ENCODE data around the gene TMEM45B. TPM values are rescaled to one million over a fixed set of nuclear protein-coding genes. Genes with fewer than 3 reads are reported as not detected.
"Not testable (repeated sequence)": the region's sequence is repeated elsewhere in the genome, so short reads cannot be mapped to it uniquely, and the experiment has no call there.

Gene TMEM45B
- total RNA-seq, 1 donor from 2014 or later, result 0.53 TPM

DNA sequence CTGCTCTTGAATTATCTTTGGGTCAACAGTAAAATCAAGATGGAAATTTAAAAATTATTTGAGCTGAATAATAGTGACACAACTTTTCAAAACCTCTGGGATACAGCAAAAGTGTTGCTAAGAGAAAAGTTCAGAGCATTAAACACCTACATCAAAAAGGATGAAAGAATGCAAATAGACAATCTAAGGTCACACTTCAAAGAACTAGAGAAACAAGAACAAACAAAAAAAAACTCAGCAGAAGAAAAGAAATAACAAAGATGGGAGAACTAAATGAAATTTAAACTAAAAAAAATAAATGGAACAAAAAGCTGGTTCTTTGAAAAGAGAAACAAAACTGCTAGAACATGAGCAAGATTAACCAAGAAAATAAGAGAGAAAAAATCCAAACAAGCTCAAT, 15.0 kb upstream of the TMEM45B start:
- ATAC-seq (no peak), DNase-seq (ENCODE audit: low spot score) (no peak)
- intact Hi-C loops (cut with DNase I), result no loop called here

DNA sequence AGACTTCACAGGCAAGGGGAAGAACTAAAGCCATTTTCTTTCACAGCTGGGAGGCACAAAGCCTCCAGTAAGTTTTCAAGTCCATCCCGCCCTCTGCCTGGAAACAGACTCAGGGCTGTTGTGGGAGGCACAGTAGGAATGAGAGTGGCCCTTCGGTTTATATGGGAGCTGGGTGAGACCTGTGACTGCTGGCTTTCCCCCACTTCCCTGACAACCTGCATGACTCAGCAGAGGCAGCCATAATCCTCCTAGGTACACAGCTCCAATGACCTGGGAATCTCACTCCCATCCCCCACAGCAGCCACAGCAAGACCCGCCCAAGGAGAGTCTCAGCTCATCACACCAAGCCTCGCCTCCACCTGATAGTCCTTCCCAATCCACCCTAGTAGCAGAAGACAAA, 12.1 kb upstream of the TMEM45B start:
- intact Hi-C loops (cut with DNase I), result no loop called here
- ATAC-seq (no peak), DNase-seq (ENCODE audit: low spot score) (no peak)

DNA sequence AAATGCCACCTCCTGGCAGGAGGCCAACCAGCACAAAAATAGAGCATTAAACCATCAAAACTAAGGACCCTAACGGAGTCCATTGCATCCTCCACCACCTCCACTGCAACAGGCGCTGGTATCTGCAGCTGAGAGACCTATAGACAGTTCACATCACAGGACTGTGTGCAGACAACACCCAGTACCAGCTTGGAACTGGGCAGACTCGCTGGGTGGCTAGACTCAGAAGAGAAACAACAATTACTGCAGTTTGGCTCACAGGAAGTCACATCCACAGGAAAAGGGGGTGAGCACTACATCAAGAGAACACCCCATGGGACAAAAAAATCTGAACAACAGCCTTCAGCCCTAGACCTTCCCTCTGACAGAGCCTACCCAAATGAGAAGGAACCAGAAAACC, 11.6 kb upstream of the TMEM45B start:
- DNase-seq (ENCODE audit: low spot score) (no peak), ATAC-seq (no peak)
- intact Hi-C loops (cut with DNase I), result no loop called here

- intact Hi-C loops (cut with DNase I); ATAC-seq; DNase-seq (ENCODE audit: low spot score): not testable (repeated sequence)
Observed at GRCh38 chr11:129808241-129808640, 7.4 kb upstream of the TMEM45B start.

- intact Hi-C loops (cut with DNase I), result no loop called here
- ATAC-seq (no peak), DNase-seq (ENCODE audit: low spot score) (no peak)
Observed at GRCh38 chr11:129813231-129813791, 2.3 kb upstream of the TMEM45B start.

DNA sequence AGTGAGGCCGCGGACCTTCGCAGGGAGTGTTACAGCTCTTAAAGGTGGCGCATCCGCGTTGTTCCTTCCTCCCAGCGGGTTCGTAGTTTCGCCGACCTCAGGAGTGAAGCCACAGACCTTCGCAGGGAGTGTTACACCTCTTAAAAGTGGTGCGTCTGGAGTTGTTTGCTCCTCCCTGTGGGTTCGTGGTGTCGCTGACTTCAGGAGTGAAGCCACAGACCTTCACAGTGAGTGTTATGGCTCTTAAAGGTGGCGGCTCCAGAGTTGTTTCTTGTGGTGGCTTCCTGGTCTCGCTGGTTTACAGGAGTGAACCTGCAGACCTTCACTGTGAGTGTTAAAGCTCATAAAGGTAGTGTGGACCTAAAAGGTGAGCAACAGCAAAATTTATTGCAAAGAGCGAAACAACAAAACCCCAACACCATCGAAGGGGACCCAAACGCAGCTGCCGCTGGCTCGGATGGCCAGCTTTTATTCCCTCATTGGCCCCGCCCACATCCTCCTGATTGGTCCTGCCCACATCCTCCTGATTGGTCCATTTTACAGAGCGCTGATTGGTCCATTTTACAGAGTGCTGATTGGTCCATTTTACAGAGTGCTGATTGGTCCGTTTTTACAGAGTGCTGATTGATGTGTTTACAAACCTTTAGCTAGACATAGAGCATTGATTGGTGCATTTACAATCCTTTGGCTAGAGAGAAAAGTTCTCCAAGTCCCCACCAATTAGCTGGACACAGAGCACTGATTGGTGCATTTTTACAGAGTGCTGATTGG, 1.2 kb upstream of the TMEM45B start:
- intact Hi-C loops (cut with DNase I), result no loop called here
- ATAC-seq, result no peak
- no peak for DNase-seq (ENCODE audit: low spot score)

- intact Hi-C loops (cut with DNase I), result no loop called here
- DNase-seq (ENCODE audit: low spot score) (no peak), ATAC-seq (no peak)
Observed at GRCh38 chr11:129817534-129818051, 1.9 kb downstream of the TMEM45B start.

GRCh38 chr11:129818236-129818635, 2.6 kb downstream of the TMEM45B start:
- intact Hi-C loops (cut with DNase I); DNase-seq (ENCODE audit: low spot score); ATAC-seq: not testable (repeated sequence)

DNA sequence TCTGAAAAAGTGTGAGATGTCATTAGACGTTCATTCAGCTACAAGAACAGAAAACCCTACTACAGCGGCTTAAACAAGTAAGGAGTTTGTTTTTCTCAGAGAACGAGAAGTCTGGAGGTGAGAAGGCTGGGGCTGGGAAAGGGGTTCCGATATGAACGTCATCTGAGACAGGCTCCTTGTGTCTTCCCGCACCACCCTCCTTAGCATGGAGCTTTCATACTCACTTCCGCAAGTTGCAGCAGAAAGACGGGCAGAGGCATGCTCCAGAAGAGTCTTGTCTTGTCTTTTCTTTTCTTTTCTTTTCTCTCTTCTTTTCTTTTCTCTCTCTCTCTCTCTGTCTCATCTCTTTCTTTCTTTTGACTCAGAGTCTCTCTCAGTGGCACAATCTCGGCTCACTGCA, 3.6 kb downstream of the TMEM45B start:
- DNase-seq (ENCODE audit: low spot score) (no peak), ATAC-seq (no peak)
- intact Hi-C loops (cut with DNase I), result no loop called here

GRCh38 chr11:129820228-129820627, 4.6 kb downstream of the TMEM45B start:
- ATAC-seq; DNase-seq (ENCODE audit: low spot score); intact Hi-C loops (cut with DNase I): not testable (repeated sequence)

- intact Hi-C loops (cut with DNase I); DNase-seq (ENCODE audit: low spot score); ATAC-seq: not testable (repeated sequence)
Observed at GRCh38 chr11:129823281-129823680, 7.6 kb downstream of the TMEM45B start.

GRCh38 chr11:129823799-129824198, 8.2 kb downstream of the TMEM45B start:
- ATAC-seq; DNase-seq (ENCODE audit: low spot score); intact Hi-C loops (cut with DNase I): not testable (repeated sequence)

GRCh38 chr11:129825380-129825779, 9.7 kb downstream of the TMEM45B start:
- ATAC-seq, result no peak

DNA sequence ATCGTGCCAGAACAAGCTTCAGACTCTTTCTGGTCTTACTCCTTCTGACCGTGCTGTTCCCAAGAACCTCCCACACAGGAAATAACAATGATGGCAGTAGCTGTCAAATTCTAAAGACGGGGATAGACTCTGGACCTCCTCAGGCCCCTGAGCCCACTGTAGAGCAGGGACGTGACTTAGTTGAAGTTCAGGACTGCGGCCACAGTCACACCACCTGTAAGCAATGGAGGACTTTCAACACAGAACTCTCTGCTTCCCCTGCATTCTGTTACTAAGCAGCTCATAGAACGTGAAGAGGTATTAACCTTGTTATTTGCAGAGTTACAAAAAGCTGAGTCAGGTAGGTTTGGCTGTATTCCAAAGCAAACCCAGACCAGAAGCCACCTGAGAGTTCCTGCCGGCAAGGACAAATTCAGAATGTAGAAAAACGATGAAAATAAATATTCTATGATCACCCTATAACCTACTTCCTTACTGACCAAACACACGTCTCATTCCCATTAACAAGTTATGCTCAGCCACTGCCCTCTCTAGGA, 12.7 kb downstream of the TMEM45B start:
- DNase-seq (ENCODE audit: low spot score) (no peak), ATAC-seq (no peak)
- intact Hi-C loops (cut with DNase I), result no loop called here

More at GRCh38 chr11:129825380-129825779, 9.7 kb downstream of the TMEM45B start:
- intact Hi-C loops (cut with DNase I), result no loop called here
- no peak for DNase-seq (ENCODE audit: low spot score)

DNA sequence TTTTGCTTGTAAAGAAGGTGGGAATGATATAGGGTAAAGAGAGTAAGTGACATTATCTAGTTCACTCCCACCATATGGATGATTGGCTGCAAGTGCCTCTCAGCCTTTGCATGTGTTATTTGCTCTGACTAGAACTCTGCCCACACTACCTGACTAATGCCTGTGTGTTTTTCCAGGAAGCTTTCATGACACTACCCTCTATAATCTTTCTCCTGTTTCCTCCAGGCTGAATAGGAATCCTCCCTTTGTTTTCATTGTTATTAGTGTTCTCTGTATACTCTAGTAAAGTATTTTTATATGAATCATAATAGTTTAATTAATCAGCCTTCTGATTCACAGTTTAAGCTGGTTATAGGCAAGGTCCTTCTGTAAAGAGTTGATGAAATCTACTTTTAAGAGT, 13.8 kb downstream of the TMEM45B start:
- ATAC-seq; DNase-seq (ENCODE audit: low spot score); intact Hi-C loops (cut with DNase I): not testable (repeated sequence)

GRCh38 chr11:129831227-129831626, 15.6 kb downstream of the TMEM45B start:
- intact Hi-C loops (cut with DNase I); DNase-seq (ENCODE audit: low spot score); ATAC-seq: not testable (repeated sequence)

DNA sequence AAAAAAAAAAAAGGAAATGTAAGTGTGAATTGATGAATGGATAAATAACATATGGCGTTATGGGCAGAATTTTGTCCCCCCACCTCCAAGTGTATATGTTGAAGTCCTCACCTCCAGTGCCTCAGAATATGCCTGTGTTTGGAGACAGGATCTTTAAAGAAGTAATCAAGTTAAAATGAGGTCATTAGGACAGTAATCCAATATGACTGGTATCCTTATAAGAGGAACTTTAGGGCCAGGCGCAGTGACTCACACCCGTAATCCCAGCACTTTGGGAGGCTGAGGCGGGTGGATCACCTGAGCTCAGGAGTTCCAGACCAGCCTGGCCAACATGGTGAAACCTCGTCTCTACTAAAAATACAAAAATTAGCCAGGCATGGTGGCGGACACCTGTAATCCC, 17.6 kb downstream of the TMEM45B start:
- ATAC-seq; DNase-seq (ENCODE audit: low spot score); intact Hi-C loops (cut with DNase I): not testable (repeated sequence)

- DNase-seq (ENCODE audit: low spot score); intact Hi-C loops (cut with DNase I); ATAC-seq: not testable (repeated sequence)
Observed at GRCh38 chr11:129836423-129836891, 20.8 kb downstream of the TMEM45B start.

DNA sequence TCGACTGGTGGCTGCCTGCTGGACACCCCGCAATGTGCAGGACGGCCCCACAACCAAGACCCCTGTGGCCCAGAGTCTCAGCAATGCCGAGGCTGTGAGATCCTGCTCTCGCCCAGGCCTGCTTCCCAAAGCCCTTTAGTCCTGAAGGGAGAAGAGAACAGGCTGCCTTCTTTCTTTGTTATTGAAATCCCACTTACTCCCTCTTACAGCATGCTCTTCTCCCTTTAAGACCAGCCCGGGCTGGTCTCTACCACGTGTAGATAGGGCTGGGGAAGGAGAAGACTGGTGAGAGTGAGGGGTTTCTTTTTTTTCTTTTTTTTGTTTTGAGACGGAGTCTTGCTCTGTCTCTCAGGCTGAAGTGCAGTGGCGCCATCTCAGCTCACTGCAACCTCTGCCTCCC, 21.3 kb downstream of the TMEM45B start:
- no peak for ATAC-seq
- DNase-seq (ENCODE audit: low spot score), result no peak
- intact Hi-C loops (cut with DNase I), result no loop called here

DNA sequence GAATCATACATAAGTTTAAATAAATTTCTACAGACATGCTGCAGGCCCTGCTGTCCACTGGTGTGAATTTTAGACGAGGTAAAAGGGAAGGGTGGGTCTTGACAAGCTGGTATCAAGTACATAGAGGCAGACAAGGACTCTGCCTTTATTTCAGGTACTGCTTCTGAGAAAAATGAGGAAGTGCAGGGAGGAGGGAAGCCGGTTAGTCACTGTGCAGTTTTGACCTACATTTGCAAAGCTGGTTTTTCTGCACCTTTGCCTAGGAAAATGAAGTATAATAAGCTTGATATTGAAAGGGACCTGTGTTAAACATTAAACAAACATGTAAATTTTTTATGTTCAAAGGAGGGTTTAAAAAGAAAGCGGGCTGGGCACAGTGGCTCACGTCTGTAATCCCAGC, 24.6 kb downstream of the TMEM45B start:
- ATAC-seq, result no peak
- intact Hi-C loops (cut with DNase I), result no loop called here
- no peak for DNase-seq (ENCODE audit: low spot score)

All from sciatic nerve (tissue), 2 donors.